DMS153 treated with DMSO at 0.1 percent for 48 hours (cell line): ENCODE data around the gene MTMR3.

Source experiments
- DNase-seq: peaks from one replicate; lab custom pipeline; 2025; ENCODE audit not compliant: unreplicated experiment; lab: John Stamatoyannopoulos, UW

MTMR3 gene

GRCh38 chr22:29914165-29914564 is 31.2 kb downstream of the MTMR3 start:
- no peak for DNase-seq

- DNase-seq, result no peak
These were observed 32.1 kb downstream of the MTMR3 start for GRCh38 chr22:29914991-29915533.

GRCh38 chr22:29916007-29916544 is 33.1 kb downstream of the MTMR3 start:
- no peak for DNase-seq

- no peak for DNase-seq
These were observed 34.3 kb downstream of the MTMR3 start for GRCh38 chr22:29917052-29917902.

- DNase-seq, result no peak
These were observed 42.4 kb downstream of the MTMR3 start for GRCh38 chr22:29925402-29925801.

- DNase-seq, result no peak
These were observed 43.1 kb downstream of the MTMR3 start for GRCh38 chr22:29926057-29926456.

GRCh38 chr22:29932136-29932535 is 49.2 kb downstream of the MTMR3 start:
- no peak for DNase-seq

- DNase-seq, result no peak
These were observed 50.6 kb downstream of the MTMR3 start for GRCh38 chr22:29933619-29934018.

GRCh38 chr22:29934596-29934995 is 51.6 kb downstream of the MTMR3 start:
- no peak for DNase-seq

- no peak for DNase-seq
These were observed 53.2 kb downstream of the MTMR3 start for GRCh38 chr22:29936186-29936585.

- no peak for DNase-seq
These were observed 55.1 kb downstream of the MTMR3 start for GRCh38 chr22:29937940-29938693.

- no peak for DNase-seq
These were observed 57.6 kb downstream of the MTMR3 start for GRCh38 chr22:29940526-29940925.

- DNase-seq, result no peak
These were observed 61.4 kb downstream of the MTMR3 start for GRCh38 chr22:29944339-29944738.

- no peak for DNase-seq
These were observed 62.5 kb downstream of the MTMR3 start for GRCh38 chr22:29945435-29945834.

- DNase-seq, result no peak
These were observed 63.2 kb downstream of the MTMR3 start for GRCh38 chr22:29946220-29946619.

- no peak for DNase-seq
These were observed 64.7 kb downstream of the MTMR3 start for GRCh38 chr22:29947410-29948384.

GRCh38 chr22:29948385-29948769 is 65.4 kb downstream of the MTMR3 start:
- DNase-seq, result no peak

GRCh38 chr22:29949872-29950271 is 66.9 kb downstream of the MTMR3 start:
- no peak for DNase-seq

- DNase-seq, result no peak
These were observed 68.9 kb downstream of the MTMR3 start for GRCh38 chr22:29951791-29952413.

GRCh38 chr22:29954203-29954855 is 71.4 kb downstream of the MTMR3 start:
- DNase-seq, result no peak
